NCI-H82 treated with DMSO at 0.1 percent for 48 hours (cell line): ENCODE measurements around the gene SLC26A6.
A peak's percentile ranks its signal among the peaks of the same experiment; 100 is the strongest.

ENCODE experiments used
- DNase-seq: peaks from one replicate; lab custom pipeline; 2025; ENCODE audit not compliant: unreplicated experiment; lab: John Stamatoyannopoulos, UW

The SLC26A6 gene

DNA sequence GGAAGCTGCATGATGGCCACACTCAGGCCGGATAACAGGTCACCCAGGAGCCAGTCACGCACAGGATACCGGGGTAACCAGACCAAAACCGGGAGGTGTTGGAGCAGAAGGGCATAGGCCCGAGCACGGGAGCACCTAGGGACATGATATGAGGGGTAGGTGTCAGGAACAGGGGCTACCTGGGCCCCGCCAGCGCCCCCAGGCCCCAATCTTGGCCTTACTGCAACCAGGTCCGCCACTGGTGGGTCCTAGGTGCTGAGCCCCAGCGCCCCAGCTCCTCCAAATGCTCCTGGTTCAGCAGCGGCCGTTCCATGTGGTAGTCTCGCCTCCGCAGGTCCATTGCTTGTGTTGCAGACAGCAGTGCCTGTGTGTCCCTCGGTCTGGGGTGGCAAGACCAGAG, 2.0 kb downstream of the SLC26A6 start:
- DNase-seq = no peak

DNA sequence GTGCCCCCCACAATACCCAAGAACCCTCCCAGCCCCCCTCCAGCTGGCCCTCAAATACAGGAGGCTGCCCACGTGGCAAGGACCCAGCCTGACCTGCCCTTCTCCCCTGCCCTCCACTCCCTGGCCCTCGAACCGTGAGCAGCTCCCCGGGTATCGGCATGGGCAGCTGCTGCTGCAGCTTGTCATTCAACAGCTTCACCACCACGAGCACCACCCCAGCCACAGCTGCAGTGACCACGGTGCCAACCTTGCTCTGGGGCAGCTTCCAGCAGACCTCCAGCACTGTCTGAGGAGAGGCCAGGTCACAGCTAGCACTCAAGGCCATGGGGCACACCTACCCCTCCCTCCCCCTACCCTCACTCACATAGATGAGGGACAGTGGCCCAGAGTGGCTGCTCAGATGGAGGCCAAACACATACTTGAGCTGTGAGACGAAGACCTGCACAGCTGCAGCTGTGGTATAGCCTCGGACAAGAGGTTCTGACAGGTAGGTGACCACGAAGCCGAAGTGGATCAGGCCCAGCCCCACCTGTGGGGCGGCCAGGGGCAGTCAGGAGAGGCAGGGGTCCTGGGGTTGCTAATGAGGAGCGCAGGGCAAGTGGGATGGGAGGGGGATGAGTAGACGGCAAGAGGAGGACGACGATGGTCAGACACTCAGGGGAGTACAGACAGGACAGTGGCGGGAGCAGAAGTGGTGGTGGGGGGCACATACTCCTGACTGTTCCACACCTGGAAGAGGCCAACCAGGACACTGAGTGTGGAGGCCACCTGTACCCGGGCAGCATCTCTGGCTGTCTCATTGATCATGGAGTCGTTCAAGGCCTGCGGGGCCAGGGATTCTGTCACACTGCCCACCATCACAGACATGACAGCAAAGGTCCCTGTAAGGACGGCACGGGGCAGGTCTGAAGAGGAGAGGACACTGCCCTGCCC, 3.5 kb downstream of the SLC26A6 start:
- no peak for DNase-seq

DNA sequence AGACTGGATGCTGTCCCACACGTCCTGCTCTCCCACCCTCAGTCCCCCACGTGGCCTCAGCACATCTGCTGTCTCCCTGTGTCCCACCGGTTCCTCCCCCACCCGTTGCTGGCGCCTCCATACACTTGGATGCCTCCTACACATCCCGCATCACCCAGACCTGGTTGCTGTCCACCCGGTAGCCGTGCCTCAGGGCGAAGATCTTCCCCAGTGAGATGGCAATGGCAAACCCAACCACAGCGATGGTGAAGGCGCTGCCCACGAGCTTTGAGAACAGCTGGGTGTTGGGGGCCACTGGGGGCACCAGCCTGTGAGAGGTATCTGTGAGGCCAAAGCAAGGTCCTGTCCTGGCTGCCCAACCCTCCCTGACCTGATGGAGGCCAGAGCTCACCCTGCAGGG, 4.4 kb downstream of the SLC26A6 start:
- no peak for DNase-seq

DNA sequence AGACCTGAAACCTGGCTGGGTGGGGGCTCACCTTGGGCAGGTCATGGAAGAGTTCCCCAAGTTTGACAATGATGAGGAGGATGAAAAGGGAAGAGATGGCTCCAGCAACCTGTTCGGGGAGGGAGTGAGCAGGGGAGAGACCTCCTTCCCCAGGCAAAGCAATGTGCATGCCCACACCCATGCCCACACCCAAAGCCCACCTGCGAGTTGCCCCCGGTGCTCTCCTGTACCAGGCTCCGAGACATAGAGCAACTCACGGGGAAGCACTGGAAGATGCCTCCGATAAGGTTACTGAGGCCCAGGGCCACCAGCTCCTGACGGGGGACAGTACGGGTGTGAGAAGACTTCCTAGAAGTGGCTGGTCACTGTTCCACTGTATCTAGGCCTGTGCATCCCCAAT, 4.9 kb downstream of the SLC26A6 start:
- DNase-seq = no peak

DNA sequence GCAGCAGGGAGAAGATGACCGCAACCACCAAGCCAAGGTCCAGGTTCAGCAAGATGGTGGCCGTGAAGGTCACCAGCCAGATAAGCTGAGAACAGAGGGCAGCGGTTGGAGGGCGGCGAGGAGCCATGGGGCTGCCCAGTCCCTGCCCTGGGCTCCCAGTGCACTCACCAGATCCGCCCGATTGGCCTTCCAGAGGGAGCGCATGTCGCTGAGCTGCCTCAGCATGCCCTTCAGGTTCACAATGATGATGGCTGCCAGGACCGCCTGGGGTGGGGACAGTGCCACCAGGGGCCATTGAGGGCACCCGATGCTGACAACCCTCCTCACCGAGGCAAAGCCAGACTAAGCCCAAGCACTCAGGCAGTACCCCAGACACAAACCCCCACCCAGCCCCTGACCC, 5.4 kb downstream of the SLC26A6 start:
- no peak for DNase-seq

DNA sequence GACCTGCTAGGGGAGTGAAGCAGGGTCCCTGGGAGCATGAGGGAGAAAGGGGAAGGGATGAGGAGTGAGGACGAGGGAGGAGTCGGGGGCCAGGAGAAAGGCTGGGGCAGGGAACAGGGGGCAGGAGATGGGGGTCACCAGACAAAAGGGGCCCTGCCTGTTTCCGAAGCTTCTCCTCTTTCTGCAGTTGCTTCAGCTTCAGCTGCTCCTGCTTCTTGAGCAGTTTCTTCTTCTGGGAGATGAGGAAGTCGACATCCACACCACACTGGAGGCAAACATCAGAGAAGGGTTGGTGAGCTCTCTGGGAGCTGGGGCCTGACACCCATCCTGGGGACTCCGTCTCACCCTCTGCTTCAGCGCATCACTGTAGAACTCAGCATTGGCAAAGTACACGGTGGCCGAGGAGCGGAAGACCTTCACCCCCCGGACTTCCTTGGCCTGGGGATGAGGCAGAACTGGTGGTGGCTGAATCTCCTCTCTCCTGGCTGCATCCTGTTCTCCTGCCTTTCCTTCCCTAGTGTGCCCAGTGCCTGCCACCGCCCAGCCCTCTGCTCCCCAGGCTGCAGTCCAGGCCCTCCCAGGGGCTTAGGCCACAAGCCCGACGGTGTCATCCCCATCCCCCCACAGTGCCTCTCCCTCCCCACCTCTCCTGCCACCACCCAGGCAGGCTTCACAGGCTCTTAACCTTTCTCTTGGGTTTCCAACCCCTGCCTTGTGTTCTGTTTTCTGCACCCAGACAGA, 6.8 kb downstream of the SLC26A6 start:
- no peak for DNase-seq

DNA sequence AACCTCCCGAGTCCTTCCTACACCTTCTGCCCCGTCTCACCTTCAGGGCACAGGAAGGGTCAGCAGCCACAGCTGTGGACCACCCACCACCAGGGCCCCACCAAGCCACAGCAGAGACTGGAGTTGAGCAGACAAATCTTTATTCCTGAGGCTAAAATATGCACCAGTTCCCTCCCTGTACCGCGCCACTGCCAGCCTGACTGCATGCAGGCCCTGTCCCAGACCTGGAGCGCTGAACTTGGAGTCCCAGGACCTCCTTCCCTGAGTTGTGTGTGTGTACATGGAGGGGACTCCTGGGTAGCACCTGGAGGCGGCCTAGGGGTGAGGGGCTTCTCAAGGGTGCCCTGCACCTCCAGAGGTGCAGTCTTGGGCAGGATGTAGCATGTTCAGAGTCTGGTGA, 9.7 kb downstream of the SLC26A6 start:
- no peak for DNase-seq

DNA sequence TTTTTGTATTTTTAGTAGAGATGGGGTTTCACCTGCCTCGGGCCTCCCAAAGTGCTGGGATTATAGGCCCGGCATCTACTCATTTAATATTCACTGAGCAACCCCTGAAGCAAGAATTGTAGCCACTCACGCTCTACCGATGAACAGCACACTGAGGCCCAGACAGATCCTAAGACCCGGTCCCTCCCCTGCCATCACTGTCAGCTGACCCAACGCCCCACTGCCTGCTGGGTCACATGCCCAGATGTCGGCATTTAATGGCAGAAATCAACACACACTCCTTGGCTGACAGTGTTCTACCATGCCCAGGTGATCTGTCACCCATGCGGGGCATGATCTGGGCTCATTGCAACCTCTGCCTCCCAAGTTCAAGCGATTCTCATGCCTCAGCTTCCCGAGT, 10.5 kb downstream of the SLC26A6 start:
- DNase-seq = no peak

DNA sequence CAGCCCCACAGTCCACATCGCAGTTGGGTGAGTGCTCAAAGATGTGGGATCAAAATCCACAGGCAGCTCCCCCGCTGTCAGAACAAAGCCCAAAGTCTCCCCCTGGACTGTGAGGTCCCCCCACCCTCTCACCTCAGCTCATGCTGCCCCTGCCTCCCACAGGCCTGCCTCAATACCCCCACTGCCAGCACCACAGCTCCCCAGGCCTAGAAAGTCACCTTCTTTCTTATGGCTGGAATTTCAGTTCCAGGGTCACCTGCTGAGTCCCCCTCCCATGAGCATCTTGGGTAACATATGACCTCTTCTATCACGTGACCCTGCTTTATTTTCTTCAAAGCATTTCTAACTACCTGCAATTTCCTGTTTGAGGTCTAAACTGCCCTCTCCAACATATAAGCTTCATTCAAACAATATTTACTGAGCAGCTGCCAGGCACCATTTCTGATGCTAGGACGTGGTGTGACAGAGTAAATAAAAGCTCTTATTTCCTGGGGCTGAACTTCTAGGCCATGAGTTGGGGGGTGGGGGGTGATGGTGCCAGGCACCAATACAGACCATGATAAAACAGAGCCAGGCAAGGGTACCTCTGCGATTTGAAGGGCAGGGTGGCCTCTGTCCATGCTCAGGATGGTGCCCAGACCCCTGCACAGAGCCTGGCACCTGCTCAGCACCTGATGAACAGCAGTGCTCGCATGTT, 11.3 kb downstream of the SLC26A6 start:
- no peak for DNase-seq

DNA sequence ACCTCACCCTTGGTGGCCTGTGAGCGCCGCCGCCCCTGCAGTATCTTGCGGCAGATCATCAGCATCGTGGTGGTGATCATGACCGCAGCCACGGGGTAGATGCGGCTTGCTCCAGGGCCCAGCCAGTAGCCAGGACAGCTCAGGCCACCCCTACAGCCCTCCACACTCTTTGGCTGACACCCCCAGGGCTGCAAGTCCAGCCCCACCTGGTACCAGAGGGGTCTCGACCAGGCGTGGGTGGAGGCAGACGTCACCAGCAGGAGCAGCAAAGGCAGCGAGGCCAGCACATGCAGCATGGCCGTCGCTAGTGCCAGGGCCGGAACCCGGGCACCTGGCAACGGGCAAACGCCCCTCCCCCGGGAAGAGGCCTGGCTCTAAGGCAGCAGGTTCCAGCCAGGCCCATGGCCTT, 13.8 kb downstream of the SLC26A6 start, which contains the start of gene TMEM89:
Gene TMEM89, minus strand, starts transcription at position 309 of the 409 bp plus-strand sequence. Its CDS starts 13 bp downstream, at position 296.
- DNase-seq = no peak

DNA sequence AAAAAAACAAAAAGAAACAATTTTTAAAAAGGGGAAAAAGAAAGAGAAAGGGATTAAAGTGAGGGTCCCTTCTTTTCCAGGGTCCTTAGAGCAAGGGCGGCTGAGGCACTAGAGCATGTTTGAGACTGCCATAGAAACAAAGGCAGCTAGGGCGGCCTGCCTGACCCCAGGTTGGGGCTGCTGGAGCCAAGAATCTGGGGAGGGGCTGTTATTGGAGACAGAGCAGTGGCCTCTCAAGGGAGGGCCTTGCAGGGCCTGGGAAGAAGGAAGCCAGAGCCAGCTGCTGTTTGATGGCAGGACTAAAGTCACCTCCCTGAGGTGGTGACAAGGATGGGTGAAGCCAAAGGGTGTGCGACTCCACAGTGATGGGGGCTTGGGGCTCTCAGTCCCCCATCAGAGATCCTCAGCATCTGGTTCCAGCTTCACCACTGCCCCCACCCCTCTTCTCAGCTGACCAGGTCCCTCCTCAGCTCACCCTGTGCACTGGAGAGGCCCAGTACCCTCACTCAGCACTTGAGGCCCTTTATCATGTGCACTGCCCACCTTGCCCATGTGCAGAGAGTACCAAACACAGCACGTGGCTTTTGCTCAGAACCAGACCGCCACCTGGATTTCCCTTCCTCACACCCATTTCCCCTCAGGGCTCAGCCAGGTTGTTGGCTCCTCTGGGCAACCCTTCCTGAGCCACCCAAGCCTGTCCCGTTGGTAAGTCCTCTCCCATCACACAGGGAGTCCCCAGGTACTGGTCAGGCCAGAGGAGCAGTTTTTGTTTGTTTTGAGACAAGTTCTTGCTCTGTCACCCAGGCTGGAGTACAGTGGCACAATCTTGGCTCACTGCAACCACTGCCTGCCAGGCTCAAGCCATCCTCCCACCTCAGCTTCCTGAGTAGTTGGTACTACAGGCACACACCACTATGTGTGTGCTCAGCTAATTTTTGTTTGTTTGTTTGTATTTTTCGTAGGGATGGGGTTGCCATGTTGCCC, 15.4 kb downstream of the SLC26A6 start:
- DNase-seq = no peak

DNA sequence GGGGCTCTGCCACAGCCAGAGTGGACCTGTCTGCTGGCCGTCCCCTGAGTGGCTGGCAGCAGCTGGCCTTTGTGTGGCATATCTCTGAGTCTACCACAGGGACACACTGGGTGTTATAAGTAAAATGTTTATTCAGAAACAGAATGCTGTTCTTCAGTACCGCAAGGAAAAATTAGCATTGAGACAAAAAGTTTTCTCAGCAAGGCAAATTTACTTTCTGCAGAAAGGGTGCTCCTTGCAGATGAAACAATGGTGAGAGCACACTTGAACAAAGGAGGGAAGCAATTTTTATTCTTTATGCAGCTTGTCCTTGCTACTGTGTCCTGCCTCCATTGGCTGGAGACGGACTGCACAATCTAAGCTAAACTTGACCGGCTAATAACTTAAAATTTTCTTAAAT, 17.7 kb downstream of the SLC26A6 start:
- no peak for DNase-seq

DNA sequence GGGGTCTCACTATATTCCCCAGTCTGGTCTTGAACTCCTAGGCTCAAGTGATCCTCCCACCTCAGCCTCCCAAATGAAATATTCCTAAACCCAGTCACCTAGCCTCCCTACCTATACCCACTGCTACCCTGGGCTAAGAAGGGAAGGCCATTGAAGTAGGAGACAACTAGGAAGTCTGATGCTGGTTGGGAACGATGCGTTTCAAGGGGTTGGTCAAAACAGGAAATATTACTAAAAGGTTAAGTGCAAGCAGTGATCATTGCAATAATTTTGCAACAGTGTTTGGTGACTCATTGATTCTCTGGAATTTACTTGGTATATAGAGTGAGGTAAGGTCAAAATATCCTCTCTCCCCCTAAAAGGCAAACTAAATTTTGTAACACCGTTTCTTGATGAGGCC, 21.2 kb downstream of the SLC26A6 start:
- DNase-seq = no peak

DNA sequence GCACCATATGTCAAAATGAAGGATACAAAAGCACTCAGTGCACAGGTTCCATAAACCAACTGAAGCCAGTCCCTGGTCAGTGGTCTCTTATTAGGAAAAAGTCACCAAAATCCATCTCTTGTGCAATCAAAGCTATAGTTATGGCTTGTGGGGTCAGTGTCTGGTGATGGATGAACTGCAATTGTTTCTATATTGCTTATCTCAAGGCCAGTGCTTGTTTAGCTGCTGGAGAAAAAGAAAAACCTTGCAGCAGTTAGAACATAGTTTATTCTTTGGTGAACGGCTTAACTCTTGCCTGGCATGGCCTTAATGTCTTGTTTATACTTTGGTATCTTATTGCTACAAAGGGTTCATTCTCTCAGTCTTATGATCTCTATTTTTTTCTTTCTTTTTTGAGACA, 23.0 kb downstream of the SLC26A6 start:
- no peak for DNase-seq

DNA sequence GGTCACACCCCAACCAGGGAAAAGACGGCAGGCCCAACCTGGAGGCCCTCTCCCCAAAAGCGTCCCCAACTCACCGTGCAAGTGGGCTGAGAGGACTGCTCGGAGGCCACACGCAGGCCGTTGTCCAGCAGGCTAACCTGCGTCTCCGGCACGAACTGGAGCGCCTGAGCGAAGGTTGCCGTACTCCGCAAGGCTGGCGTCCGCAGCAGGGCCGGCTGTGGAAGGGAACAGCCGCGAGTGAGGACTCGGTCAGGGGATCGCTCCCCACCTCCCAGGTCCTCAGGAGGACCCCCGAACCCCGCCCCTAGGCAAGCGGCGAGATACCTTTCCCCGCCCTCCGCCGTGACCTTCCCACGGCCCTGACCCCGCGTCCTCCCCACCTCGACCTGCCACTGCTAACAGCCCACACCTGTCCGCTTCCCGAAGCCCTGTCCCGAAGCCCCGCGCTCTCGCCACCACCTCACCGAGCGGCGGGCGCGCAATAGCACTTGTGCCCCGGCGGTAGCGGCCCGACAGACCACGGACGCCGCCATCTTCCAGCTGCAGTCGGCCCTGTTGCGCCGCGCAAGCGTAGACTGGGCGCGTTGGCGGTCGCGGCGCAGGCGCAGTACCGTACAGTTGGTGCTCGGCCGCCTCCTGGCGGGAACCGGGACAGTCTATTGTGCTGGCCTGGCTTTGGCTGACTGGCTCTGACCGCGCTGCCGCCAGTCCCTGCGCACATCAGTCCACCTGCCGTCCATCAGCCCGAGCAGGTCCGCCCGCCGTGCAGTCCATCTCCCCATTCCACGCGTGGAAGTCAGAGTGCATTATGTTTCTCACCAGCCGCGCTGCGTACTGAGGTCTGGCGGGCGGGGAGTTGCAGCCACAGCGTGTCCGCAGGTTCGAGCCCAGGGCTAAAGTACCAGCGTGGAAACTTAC, 25.9 kb downstream of the SLC26A6 start, which contains the start of gene UQCRC1:
Gene UQCRC1, minus strand, starts transcription at position 559 of the 918 bp plus-strand sequence. Its CDS starts 26 bp downstream, at position 533.
- peak; percentile 69 for DNase-seq

DNA sequence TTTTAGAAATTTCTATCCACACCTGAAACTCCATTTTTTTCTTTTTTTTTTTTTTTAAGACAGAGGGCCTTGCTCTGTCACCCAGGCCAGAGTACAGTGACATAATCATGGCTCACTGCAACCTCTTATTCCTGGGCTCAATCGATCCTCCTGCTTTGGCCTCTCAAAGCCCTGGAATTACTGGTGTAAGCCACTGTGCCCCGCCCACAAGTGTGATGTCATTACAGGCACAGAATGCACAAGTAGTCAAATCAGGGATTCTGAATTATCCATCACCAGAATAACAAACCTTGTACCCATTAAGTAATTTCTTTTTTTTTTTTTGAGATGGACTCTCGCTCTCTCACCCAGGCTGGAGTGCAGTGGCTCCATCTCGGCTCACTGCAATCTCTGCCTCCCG, 27.7 kb downstream of the SLC26A6 start:
- no peak for DNase-seq

DNA sequence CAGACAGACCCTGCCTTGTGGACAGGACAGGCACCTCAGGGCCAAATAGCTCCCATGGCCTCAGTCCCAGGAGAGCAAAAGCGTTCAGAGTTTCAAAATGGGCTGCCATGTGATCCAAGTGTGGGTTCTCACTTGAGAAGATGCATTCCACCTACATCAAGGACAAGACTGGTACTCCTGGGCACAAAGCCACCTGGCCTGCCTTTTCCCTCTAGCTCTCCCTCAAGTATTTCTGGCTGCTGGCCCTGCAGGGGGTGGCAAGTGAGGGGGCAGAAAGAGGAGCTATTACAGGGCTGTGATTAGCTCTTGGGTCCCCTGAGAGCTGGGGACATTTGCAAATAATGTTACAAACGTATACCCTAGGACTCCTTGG, 33.7 kb downstream of the SLC26A6 start:
- DNase-seq = no peak

DNA sequence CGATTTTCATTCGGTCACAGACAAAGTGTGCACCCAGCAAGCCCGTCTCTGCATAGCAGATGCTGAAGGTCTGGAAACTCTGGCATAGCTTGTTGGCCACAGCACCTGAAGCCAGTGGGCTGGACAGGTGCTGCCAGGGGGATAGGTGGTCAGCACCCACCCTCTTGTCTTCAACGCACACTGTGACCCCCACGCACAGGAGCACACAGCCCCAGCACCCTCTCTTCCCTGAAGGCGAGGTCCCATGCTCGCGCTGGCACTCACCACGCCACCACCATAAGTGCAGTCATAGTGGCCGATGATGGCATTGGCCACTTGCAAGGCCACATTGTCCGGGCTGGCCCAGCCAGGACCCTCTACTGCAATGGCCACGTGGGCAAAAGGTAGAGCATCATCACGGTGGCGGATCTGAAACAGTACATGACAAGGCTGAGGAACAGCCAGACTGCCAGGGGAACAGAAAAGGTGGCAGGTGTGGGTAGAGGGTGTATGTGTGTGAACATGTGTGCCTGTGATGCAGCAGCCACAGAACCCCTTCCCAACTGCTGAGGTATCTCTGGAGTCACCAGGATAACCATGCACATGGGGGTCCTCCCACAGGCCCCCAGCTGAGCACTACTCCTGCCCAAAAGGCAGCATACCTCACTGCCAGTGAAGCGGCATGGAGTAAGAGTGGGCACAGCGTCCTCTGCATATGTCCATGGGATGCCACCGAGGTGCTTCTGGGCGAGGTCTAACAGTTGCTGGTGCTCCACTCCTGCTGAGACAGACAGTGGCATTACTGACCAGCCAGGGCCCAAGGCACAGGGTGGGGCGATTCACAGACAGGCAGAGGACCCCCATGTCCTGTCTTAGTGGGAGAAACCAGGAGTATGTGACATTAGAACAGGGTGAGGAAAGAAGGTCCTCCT, 34.3 kb downstream of the SLC26A6 start:
- DNase-seq = no peak
